WERI-Rb-1 (cell line): Measurements from ENCODE around the gene SHC2.

Experiments used
- DNase-seq: peaks from one replicate; pipeline ENCODE4 v3.0.0-alpha.2; 2020
- H3K27ac ChIP-seq: fragments of 250-450 bp; sonication (Bioruptor Pico); 2 replicates; pipeline ENCODE4 v1.5.1; 2020; ENCODE audit warnings: mild to moderate bottlenecking, moderate library complexity
- H3K27me3 ChIP-seq: fragments of 250-450 bp; sonication (Bioruptor Pico); 2 replicates; pipeline ENCODE4 v1.5.1; 2021; ENCODE audit warnings: mild to moderate bottlenecking, low read depth, moderate library complexity; ENCODE audit not compliant: insufficient read depth, severe bottlenecking
- H3K36me3 ChIP-seq: fragments of 250-450 bp; sonication (Bioruptor Pico); 2 replicates; pipeline ENCODE4 v1.5.1; 2020; ENCODE audit warnings: mild to moderate bottlenecking, moderate library complexity
- H3K4me3 ChIP-seq: 2 replicates; pipeline ENCODE4 v1.5.1; 2011; ENCODE audit warnings: low read depth, mild to moderate bottlenecking, control low read depth, low read length
- H3K9me3 ChIP-seq: fragments of 250-450 bp; sonication (Bioruptor Pico); 2 replicates; pipeline ENCODE4 v1.5.1; 2021; ENCODE audit warnings: mild to moderate bottlenecking, moderate library complexity; ENCODE audit not compliant: severe bottlenecking
- CTCF ChIP-seq: IDR thresholded peaks from 2 replicates; pipeline ENCODE4 v1.5.1; 2011; ENCODE audit warnings: low read depth, mild to moderate bottlenecking, control low read depth, inconsistent platforms, low read length

SHC2 gene

DNA sequence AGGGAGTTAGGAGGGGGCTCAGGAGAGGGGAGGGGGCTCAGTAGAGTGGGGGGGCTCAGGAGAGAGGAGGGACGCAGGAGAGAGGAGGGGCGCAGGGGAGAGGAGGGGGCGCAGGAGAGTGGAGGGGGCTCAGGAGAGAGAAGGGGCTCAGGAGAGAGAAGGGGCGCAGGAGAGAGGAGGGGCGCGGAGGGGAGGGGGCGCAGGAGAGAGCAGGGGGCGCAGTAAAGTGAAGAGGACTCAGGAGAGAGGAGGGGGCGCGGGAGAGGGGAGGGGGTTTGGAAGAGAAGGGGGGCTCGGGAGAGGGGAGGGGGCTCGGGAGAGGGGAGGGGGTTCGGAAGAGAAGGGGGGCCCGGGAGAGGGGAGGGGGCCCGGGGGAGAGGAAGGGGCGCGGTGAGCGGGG, 36.2 kb upstream of the SHC2 start:
- Histone ChIP-seq H3K27ac (no peak overlapping the region), H3K4me3 (no peak overlapping the region), H3K27me3 (peaks cover 10% of the 10 kb centered on the region), H3K9me3 (peaks cover 6% of the 10 kb centered on the region), H3K36me3 (no peaks in the 10 kb centered on the region)
- no peak for DNase-seq
- no peak for TF ChIP-seq CTCF

DNA sequence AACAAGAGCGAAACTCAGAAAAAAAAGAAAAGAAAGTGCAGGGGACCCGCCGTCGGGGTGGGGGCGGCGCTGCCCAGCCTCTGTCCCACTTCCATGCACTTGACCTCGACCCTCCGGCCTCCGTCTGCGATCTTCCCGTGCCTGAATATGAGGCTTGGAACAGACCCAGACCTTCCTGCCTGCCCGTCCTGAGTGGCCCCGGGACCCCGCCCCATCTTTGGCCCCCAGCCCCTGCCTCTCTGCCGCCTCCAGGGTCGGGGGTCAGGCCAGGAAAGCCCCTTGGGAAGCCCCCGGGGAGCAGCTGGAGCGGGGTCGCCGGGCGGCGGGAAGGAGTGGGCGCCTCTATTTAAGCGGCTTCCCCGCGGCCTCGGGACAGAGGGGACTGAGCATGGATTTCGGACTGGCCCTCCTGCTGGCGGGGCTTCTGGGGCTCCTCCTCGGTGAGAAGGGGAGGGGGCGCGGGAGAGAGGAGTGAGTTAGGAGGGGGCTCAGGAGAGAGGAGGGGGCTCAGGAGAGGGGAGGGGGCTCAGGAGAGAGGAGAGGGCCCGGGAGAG, 35.4 kb upstream of the SHC2 start, which contains the start of gene MADCAM1:
Gene MADCAM1, plus strand, starts transcription at position 375 of the 554 bp plus-strand sequence. Its CDS starts 14 bp downstream, at position 389.
- Histone ChIP-seq H3K27ac (no peak within 1 kb of the TSS), H3K36me3 (no peaks in the 10 kb centered on the region), H3K9me3 (peaks cover 6% of the 10 kb centered on the region), H3K27me3 (peaks cover 10% of the 10 kb centered on the region), H3K4me3 (peak within 1 kb of the TSS; percentile 21)
- DNase-seq: no peak
- no peak for TF ChIP-seq CTCF

GRCh38 chr19:495402-496111, 34.7 kb upstream of the SHC2 start:
- Histone ChIP-seq H3K9me3 (peaks cover 6% of the 10 kb centered on the region), H3K4me3 (no peak overlapping the region), H3K27ac (no peak overlapping the region), H3K27me3 (peaks cover 10% of the 10 kb centered on the region), H3K36me3 (no peaks in the 10 kb centered on the region)
- DNase-seq: peak; percentile 47
- TF ChIP-seq CTCF: peak; percentile 80

GRCh38 chr19:495081-495401, 34.2 kb upstream of the SHC2 start:
- no peak for TF ChIP-seq CTCF
- Histone ChIP-seq H3K4me3 (no peak overlapping the region), H3K36me3 (no peaks in the 10 kb centered on the region), H3K27me3 (peaks cover 10% of the 10 kb centered on the region), H3K27ac (no peak overlapping the region), H3K9me3 (peaks cover 6% of the 10 kb centered on the region)
- no peak for DNase-seq

- no peak for TF ChIP-seq CTCF
- Histone ChIP-seq H3K27me3 (peaks cover 10% of the 10 kb centered on the region), H3K27ac (no peak overlapping the region), H3K9me3 (peaks cover 6% of the 10 kb centered on the region), H3K36me3 (no peaks in the 10 kb centered on the region), H3K4me3 (no peak overlapping the region)
- DNase-seq: no peak
These were observed 33.6 kb upstream of the SHC2 start for GRCh38 chr19:494171-495080.
